GM10266 (cell line): Measurements from ENCODE around the gene SELENON.

ENCODE experiments used
- DNase-seq: peaks from one replicate; pipeline ENCODE4 v3.0.0; 2012; ENCODE audit errors: extremely low spot score
- TF ChIP-seq, protein P1 (sequence below): IDR thresholded peaks from 2 replicates; pipeline ENCODE4 v1.5.1; 2012; ENCODE audit warnings: mild to moderate bottlenecking, low read depth; ENCODE audit not compliant: control insufficient read depth, insufficient read depth; ENCODE audit errors: missing control alignments

Gene SELENON

DNA sequence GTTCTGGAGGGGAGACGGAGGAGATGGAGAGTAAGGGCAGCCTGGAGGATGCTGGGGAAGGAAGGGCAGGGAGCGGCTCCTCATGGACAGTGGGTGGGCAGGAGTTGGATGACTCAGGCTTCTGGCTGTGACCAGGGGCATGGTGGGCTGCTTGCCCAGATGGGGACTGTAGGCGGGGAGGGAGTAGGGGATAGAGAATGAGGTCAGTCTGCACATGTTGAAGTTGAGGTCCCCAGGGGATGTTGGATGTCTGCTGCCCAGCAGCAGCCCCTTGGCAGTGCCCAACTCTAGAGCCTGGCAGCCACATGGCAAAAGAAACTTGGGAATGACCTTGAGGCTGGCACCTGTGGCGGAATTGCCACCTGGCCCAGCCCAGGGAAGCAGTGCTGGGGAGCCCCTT, 6.4 kb downstream of the SELENON start:
- no peak for DNase-seq
- TF ChIP-seq, protein P1, sequence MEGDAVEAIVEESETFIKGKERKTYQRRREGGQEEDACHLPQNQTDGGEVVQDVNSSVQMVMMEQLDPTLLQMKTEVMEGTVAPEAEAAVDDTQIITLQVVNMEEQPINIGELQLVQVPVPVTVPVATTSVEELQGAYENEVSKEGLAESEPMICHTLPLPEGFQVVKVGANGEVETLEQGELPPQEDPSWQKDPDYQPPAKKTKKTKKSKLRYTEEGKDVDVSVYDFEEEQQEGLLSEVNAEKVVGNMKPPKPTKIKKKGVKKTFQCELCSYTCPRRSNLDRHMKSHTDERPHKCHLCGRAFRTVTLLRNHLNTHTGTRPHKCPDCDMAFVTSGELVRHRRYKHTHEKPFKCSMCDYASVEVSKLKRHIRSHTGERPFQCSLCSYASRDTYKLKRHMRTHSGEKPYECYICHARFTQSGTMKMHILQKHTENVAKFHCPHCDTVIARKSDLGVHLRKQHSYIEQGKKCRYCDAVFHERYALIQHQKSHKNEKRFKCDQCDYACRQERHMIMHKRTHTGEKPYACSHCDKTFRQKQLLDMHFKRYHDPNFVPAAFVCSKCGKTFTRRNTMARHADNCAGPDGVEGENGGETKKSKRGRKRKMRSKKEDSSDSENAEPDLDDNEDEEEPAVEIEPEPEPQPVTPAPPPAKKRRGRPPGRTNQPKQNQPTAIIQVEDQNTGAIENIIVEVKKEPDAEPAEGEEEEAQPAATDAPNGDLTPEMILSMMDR: no peak

DNA sequence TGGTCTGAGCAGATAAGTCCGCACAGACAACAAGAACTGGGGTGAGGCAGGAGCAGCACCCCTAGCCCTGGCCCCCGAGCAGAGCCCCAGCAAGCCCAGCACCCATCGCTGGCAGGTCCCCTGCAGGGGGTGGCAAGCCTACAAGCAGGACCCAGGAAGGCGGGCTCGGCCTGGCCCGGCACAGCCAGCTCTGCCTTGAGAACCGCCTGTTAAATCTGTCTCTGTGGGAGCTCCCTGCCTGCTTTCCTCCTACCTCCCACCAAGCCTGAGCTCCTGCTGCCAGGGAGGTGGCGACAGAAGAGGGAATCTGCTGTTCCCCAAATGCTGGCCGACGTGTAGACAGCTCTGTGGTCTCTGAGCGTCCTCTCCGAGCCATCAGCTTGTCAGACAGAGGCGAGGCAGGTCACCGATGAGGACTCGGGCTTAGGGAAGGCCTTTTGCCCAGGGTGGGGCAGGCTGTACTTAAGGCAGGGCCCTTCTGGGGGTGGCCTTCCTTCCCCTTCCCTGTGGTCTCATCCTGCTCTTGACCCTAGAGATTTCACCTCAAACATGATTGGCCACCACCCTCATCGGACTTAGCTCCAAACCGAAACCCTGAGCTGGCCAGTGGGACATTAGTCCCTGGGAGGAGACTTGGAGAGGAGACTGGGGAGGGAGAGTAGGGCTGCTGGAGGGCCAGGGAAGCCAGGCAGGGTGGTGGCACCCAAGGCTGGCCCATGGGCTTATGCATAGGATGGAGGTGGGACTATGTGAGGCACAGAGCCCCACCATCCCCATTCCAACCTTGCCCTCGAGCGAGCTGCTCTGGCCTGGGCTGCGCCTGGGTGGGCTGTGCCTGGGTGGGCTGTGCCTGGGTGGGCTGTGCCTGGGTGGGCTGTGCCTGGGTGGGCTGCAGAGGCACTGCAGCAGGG, 7.7 kb downstream of the SELENON start:
- TF ChIP-seq, protein P1: no peak
- DNase-seq: no peak

DNA sequence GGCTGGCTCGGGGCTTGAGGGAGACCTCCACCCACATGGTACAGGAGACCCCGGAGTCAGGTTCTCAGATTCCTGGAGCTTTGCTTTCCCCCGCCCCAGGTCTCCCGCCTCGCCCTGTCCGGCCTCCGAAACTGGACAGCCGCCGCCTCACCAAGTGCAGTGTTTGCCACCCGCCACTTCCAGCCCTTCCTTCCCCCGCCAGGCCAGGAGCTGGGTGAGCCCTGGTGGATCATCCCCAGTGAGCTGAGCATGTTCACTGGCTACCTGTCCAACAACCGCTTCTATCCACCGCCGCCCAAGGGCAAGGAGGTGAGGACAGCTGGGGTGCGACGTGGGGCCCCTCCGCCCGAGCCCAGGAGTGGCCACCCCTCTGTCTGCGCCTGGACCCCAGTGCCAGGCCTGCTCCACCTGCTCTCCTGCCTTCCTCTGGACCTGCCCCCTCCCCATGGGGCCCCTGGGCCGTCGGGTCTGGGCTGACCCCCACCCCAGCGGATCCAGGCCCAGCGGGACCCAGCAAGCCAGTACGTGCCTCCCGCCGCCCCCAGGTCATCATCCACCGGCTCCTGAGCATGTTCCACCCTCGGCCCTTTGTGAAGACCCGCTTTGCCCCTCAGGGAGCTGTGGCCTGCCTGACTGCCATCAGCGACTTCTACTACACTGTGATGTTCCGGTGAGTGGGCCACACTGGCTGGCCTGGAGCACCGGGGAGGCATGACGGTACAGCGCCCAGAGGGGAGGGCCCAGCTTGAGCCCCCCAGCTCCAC, 8.7 kb downstream of the SELENON start:
- DNase-seq: no peak
- TF ChIP-seq, protein P1: no peak

DNA sequence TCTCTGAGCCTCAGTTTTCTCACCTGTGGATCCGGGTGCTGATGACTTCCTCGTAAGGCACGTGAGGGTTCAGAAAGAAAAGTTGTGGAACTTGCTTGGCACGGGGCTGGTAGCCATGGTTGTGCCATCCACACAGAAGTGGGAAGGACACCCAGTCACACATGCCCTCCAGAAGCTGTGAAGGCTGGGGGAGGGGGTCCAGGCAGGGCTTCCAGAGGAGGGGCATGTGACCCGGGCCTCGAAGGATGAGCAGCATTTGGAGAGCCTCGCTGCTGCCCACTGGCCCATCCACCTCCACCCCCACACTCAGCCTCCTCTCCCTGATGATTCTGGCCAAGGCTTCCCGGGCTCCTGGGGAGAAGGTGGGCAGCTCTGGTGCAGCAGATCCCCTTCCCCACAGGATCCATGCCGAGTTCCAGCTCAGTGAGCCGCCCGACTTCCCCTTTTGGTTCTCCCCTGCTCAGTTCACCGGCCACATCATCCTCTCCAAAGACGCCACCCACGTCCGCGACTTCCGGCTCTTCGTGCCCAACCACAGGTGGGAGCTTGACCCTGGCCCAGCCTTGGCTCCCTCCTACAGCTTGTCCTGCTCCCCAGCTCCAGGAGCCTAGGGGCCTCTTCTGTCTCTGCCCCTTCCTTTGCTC, 9.4 kb downstream of the SELENON start:
- TF ChIP-seq, protein P1: no peak
- peak; percentile 47 for DNase-seq

DNA sequence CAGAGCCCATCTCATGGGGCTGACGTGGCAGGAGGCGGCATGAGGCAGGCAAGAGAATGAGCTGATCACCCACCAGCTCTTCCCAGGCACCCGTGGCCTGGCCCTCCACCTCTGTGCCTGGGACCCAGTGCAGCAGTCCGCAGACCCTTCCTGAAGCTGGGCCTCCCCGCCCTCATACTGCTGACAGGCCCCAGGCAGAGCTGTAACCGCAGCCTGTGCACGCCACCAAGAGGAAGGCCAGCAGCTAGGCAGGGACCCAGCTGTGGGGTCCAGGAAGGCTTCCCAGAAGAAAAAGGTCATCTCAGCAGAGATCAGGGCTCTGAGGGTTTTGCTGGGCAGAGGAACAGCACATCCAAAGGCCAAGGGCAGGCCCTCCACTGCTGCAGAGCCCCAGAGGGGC, 9.9 kb downstream of the SELENON start:
- TF ChIP-seq, protein P1: peak; percentile 29
- no peak for DNase-seq

DNA sequence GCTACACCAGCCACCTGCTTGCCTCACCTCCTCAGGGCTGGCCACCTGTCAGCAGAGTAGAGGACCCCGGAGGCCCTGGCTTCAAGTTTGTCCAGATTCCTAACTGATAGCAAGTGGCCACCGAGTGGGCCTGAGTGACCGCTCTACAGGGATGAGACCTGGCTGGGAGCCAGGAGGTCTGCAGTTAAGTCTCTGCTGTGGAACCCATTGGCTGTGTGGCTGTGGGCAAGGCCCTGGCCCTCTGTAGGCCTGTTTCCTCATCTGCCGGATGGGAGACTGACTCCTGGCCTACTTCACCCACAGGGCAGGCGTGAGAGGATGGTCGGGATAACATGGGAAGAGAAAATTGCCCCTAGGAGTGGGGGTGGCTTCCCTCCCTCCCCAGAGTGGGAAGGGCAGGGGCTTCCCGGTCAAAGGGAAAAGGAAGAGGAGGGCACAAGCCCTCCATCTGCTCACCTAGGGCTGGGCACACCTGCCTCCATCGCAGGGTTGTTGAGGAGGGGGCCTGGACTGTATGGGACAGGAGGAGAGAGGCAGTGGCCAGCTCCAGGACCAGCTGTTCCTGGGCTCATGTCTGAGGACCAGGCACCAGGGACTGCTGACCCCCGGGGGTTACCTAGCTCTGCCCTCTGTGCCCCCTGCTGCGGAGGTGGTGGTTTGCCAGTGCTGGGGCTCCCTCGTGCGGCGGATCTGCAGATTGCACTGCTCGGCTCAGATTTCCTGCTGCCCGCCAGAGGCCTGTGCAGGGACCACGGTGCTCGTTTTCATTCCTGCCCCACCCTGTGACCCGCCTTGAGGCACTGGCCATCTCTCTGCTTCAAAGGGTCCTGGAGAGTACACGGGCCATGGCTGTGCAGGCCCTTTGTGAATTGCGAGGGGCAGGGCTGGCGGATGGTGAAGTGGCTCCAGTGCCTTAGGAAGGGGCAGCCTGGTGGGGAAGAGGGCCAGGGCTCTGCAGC, 10.6 kb downstream of the SELENON start:
- peak; percentile 80 for DNase-seq

More for the DNA sequence above, 10.6 kb downstream of the SELENON start:
- TF ChIP-seq, protein P1: peak; percentile 94
